Inflammatory macrophage treated with lipopolysaccharide for 4 hours (primary cell): Measurements from ENCODE around the gene UBE2Q1.

Source experiments
- DNase-seq: peaks from one replicate; pipeline ENCODE4 v3.0.0-alpha.2; 2020

Gene UBE2Q1

DNA sequence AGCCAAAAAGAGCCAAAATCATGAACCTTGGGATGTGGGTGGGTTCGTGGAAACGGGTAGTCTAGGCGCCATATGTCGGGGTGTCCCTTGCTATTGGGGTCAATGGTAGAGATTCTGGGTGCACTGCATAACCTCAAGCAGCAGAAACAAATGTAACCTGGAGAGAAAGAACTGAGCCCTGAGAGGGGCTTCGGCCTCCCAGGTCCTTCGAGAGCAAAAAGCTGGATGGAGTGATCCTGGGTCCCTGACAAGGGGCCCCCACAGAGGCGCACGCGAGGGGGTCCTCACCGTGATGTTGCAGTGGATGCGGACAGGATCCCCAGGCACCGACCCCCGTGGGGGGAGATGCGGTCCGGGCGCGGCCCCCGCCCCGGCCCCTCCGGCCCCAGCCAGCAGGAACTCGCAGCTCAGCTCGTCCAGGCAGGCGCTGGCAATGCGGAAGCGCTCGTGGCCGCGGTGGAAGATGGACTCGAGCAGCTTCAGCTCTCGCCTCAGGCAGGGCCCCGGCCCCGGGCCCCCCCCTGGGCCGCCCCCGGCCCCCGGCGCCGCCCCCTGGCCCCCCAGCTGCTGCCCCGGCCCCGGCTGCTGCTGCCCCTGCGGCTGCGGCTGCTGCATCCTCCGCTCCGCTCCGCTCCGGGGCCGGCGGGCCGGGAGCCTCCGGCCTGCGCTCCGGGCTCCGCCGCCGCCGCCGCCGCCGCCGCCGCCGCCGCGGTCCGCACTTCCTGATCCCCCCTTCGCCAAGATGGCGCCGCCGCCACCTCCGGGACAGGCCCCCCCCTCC, at the start of gene UBE2Q1:
UBE2Q1 (minus strand) TSS at position 724 of the 781 bp plus-strand sequence; CDS start at position 615, 109 bp downstream.
- peak; percentile 56 for DNase-seq

GRCh38 chr1:154607609-154608396, 49.3 kb upstream of the UBE2Q1 start, which contains the start of gene ADAR:
TSS of gene ADAR (minus strand) at chr1:154608186. CDS start at chr1:154608006, 180 bp downstream.
- DNase-seq, result peak; percentile 99

DNA sequence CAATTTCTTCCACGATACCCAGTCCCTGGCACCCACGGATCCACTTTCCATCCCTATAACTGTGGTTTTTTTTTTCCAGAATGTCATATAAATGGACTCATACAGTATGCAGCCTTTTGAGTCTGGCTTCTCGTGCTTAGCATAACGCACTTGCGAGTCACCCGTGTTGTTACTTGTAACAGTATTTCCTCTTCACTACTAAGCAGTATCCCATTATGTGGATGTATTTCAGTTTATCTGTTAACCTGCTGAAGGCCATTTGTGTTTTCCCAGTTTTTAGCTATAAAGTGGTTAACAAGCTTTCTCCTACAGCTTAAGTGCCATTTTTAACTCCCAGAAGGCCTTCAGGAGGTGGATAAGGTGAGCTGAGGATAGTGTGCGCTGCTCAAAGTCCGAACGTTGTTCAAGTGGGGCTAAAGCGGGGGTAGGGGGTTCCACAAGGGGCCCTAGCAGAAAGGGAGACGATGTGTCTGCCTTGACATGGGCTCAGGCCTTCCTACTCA, 48.7 kb upstream of the UBE2Q1 start:
- no peak for DNase-seq

- DNase-seq, result peak; percentile 54
Measured at GRCh38 chr1:154605534-154605933, 47.1 kb upstream of the UBE2Q1 start.

DNA sequence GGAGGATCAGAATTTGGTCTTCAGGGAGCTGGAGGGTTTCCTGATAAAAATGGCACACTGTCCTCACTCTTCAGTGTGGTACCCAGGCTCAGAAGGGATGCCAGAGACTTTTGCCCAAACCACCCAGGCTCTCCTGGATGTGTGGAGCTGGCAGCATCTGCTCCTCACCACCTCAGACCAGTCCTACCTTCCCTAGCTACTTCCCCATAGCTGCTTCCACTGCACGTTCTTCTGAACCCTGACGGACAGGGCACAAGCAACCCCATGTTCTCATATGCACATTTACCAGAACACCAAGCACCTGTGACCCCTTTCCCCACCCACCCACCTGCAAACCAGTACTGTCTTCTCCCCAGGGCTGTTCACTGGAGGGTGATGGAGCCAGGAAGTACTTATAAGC, 44.9 kb upstream of the UBE2Q1 start:
- no peak for DNase-seq

- DNase-seq, result no peak
Measured at GRCh38 chr1:154599658-154600057, 41.2 kb upstream of the UBE2Q1 start.

DNA sequence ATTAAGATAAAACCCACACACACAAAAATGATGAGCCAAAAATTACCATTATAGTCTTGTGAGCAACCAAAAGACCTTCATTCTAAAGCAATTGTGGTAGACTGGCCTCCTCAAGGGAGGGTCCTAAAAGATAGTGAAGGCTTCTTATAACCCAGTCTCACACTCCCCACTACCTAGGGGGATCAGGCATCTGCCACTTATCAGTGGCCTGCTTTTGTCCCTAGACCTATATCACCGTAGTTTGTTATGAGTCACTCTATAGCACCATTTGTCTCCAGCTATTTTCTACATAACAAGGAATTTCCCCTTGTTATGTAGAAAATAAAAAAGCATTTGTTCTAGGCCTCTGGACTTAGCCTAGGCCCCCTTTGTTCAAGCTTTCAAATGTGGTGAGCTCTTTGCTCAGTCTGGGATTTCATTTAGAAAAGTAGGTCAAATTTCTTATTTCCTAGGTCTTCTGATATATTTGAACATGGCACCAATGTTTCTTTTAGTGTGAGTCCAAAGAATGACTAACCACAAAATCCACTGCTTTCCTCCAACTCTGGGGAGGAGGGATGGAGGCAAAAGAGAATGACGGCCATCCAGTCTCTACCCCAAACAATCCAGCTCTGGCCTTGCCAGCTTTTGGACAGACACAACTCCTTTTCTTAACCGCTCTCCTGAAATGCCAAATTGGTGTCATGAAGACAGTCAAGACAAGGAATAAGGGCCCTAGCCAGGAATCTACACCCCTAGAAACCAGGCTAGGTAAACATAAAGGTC, 40.6 kb upstream of the UBE2Q1 start:
- DNase-seq, result no peak

- no peak for DNase-seq
Measured at GRCh38 chr1:154595621-154596020, 37.2 kb upstream of the UBE2Q1 start.

- DNase-seq, result no peak
Measured at GRCh38 chr1:154594811-154595210, 36.3 kb upstream of the UBE2Q1 start.

- DNase-seq, result no peak
Measured at GRCh38 chr1:154593390-154593789, 34.9 kb upstream of the UBE2Q1 start.

DNA sequence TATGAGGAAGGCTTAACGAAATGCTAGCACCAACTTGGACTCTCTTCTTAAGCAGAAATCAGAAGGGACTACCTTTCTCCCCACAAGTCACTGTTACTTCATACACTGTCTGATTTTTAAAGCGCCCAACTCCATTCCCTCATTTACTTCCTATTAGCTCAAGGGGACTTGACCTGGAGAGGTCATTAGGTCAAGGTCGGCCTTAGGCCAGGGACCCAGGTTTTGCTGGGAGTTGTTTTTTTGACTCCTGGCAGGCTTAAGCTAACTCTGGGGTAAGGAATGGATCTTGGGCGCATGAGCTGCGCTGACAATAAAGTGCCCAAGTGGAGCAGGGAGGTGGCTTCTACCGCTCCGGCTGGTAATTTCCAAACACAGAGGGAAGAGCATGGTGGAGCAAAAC, 32.7 kb upstream of the UBE2Q1 start:
- DNase-seq, result no peak

- DNase-seq, result no peak
Measured at GRCh38 chr1:154590756-154591155, 32.3 kb upstream of the UBE2Q1 start.

DNA sequence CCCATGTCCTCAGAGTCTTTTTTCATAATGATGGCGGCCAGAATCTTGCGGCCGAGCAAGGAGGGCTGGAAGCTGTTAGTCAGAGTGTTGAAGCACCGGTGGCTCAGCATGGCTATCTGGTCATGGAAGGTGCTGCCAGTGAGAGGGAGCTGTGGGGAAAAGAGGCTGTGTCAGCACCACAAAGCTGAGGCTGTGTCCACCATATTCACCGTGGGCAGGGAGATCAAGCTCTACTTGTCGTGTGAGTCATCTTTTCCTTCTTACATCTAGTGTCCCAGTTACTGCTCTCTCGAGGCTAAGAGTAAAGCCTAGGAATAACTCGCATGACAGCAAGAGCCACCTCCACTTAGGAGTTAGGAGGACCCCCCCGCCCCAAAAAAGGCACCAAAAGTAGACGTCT, 31.3 kb upstream of the UBE2Q1 start:
- DNase-seq, result no peak

GRCh38 chr1:154586641-154587040, 28.2 kb upstream of the UBE2Q1 start:
- DNase-seq, result no peak

DNA sequence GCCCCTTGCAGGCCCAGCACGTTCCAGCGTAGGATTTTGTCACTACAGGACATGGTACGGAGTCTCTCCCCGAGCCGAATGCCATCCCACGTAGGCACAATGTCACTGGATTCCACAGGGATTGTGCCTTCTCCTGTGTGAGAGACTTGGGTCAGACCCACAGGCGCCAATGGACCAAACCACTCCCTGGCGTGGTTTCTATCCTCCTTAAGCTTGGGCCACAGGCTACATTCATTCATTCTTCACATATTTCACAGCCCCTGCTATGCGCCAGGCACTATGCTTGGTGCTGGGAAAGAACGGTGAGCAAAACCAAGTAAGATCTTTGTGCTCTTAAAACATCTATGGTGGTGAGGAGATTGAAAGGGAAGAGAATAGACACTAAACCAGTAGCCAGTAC, 27.8 kb upstream of the UBE2Q1 start:
- DNase-seq, result no peak

- DNase-seq, result no peak
Measured at GRCh38 chr1:154584267-154584994, 26.0 kb upstream of the UBE2Q1 start.

- no peak for DNase-seq
Measured at GRCh38 chr1:154583773-154584172, 25.3 kb upstream of the UBE2Q1 start.

DNA sequence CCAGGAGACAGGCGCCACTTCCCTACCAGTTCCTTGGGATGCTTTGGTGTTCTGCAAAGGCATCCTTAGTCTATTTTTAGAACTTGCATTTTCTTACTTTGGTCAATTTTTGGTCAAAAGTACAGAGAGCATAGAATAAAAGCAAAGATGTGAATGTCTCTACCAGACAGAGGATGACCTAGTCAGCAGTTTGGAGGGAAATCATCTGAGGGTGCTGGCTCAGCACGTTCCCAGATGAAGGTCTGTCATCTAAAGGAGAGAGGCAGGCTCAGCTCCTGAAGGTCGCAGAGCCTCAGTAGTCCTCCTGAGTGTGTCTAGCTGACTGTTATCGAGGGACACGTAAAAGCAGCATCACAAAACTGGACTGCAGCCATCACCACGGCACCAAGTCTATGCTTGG, 24.4 kb upstream of the UBE2Q1 start:
- DNase-seq, result no peak

DNA sequence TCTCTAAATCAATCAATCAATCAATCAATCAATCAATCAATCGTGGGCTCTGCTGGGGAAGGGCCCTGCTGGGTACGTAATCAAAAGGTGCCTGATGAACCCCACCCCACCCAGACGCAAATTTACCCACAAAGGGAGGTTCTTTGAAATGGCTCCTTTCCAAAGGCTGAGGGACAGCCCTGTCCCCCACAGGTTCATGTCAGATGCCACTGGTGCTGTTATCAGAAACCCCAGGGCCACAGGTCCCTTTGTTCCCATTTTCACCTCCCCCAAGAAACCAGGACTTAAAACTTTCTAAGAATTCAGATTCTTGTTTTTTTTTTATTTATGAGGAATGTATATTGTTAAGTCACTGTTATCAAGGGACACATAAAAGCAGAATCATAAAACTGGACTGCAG, 23.3 kb upstream of the UBE2Q1 start:
- DNase-seq, result no peak

DNA sequence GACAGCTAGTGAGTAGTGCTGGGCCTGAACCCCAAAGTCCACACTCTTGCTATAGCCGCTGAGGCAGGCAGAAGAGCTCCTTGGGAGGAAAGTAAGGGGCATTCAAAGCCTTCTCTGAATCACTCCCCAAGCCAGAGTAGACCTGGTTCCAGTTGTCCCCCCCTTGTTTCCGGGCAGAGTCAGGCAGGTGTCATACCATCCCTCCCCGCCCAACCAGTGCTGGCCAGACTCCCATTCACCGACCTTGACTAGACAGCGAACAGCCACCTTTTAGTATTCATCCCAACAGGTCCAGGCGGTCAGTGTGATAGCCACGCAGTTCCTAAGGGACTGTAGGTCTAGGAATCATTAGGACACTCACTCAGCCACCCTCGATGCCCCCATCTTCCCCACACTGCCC, 20.9 kb upstream of the UBE2Q1 start:
- no peak for DNase-seq

DNA sequence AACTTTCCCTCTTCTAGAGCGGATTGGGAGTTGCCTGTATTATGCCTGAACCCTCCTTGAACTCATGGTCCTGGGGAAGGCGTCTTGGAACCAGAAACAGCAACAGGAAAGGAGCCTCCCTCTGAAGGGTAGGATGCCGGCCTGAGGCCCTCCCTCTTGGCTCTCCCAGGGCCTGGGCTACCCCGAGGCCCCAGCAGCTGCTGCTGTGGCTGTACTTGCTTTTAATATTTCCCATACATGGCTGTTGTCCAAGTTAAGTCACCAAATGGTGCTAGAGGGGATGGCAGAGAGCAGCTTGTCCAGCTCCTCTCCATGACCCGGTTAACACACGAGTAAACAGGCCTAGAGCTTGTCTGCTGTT, 19.6 kb upstream of the UBE2Q1 start:
- DNase-seq, result no peak

DNA sequence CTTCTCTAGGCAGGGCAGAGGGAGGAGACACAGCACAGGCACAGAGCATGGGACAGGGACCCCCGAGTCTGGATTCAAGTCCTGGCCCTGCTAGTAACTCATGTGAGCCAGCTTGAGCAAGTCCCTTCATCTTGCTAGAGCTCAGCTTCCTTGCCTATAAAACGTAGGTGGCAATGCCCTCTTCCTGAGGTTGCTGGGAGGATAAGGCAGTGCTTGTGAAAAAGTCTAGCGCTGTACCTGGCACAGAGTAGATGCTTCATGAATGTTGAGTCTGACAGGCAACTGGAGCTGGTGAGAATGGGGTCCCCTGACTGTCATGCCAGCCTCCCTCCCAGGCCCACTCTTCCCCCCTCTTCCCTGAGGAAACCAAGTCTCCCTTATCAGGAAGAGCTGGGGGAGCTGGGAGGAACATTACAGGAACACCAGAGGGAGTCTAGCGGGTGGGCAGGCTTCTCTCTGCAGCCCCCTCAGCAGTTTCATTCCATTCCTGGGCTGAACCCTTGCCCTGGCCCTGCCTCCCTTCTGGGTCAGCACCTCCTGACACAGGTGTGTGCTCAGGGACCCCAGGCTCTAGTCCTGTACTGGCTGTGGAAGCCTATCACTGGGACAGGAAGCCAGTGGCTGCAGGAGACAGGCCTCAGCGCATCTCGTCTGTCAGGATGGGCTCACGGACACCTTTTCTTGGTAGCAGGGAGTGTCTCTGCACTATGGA, 19.0 kb upstream of the UBE2Q1 start:
- DNase-seq, result no peak
